Sciatic nerve (tissue), 2 donors: ENCODE measurements around the gene NPPA. TPM values are rescaled to one million over a fixed set of nuclear protein-coding genes. Genes with fewer than 3 reads are reported as not detected.

ENCODE experiments used
- ATAC-seq: fragments of 200-7000 bp; cut with Tn5 transposase; one replicate; pipeline ENCODE4 v1.9.1; 2020; ENCODE audit warnings: mild to moderate bottlenecking, moderate library complexity
- DNase-seq: peaks from one replicate; pipeline ENCODE4 v3.0.0-alpha.2; 2020; ENCODE audit warnings: low spot score
- intact Hi-C: fragments of 100-400 bp; cut with DNase I; formaldehyde crosslinking; loops from one replicate; pipeline ENCODE4 v1.14.2; 2022
- total RNA-seq: library from RNA; stranded (reverse); fragmentation: NEBNext Ultra II Directional; extraction: Animal tissue kit (Norgen Biotek cat#: 25700); gene quantifications from one replicate; pipeline ENCODE4 v1.2.1, GENCODE V29; 2021
- donor health status: DM: no; HTN: no; CAD: no.
- donor health status: DM: no; HTN: no; CAD: no.

The NPPA gene
- total RNA-seq, 1 donor from 2014 or later: 0.45 TPM

DNA sequence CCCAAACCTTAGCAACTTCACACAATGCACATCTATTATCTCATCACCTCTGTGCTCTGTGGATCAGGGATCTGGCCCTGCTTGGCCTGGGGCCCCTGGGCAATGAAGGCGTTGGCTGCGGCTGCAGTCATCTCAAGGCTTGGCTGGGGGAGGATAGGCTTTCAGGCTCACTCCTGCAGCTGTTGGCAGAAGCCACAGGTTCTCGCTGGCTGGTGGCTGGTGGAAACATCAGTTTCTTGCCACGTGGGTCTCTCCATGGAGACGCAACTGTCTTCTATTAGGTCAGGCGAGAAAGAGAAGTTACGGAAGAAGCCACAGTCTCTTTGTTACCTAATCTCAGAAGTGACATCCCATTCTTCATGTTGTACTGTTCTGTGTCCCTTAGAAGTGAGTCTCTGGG lies 3.6 kb upstream of the NPPA start:
- intact Hi-C loops: no loop called here
- no peak for ATAC-seq
- DNase-seq: no peak

DNA sequence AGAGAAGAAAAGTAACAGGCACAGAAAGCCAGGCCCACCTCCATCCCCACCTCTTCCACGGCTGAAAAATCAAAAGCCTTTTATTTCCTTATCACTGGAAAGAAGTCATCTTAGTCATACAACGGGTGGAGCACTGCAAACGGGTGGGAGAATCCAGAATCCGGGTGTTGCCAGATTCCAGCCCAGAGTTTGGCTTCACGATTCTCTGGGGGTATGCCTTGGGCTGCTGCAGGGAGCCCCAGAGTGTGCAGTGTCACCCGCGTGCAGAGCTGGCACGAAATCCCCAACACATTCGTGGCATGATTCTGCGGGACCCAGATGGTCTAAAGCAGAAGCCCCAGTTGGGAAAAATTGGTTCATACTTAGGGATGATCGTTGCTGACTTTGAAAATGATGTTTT lies 2.6 kb upstream of the NPPA start:
- ATAC-seq (no peak), DNase-seq (no peak)
- intact Hi-C loops: no loop called here

DNA sequence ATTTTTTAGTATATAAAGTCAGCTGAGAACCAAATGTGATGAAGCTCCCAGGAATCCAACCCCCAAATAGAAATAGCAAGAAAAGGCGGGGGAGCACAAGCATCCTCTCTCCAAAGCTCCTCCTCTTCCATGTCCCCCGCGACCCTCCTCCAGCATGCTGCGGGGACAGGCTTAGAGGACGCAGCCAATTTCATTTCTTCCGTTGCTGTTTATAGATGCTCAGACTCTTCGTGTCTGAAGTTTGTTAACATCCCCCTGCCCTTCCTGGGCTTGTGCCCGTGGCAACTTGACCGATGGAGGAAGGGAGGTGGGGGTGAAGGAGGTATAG lies 754 bp upstream of the NPPA start:
- DNase-seq: no peak
- intact Hi-C loops: no loop called here
- ATAC-seq: no peak

DNA sequence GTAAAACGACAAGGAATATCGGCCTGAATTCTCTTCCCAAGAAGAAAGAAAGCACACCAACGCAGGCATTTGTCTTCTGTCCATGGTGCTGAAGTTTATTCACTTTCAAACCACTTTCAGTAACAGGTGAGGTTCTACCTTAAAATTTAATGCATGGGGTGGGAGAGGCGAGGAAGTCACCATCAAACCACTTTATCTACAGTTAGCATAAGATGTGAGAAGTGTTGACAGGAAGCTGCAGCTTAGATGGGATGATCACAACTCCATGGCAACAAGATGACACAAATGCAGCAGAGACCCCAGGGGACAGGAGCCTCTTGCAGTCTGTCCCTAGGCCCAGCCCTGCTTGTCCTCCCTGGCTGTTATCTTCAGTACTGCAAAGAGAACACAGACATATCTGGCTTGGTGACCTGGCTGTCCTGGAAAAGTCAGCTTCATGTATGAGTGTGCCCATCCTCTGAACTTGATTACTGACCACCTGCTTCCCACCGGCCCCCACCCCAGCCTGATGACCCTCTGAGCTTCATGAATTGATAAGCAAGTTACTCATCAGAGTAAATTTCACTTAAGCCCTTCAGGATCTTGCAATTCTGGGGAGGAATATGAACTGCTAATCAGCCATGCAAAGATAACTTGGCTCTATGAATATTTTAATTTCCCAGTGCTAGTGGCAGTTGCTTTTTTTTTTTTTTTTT lies 1.8 kb downstream of the NPPA start:
- intact Hi-C loops: no loop called here
- DNase-seq: no peak
- no peak for ATAC-seq

- no peak for DNase-seq
- ATAC-seq: no peak
- intact Hi-C loops: no loop called here
These were observed 5.2 kb downstream of the NPPA start for GRCh38 chr1:11842154-11843041.

- intact Hi-C loops: no loop called here
- no peak for ATAC-seq
These were observed 6.1 kb downstream of the NPPA start for GRCh38 chr1:11841245-11842153.

DNA sequence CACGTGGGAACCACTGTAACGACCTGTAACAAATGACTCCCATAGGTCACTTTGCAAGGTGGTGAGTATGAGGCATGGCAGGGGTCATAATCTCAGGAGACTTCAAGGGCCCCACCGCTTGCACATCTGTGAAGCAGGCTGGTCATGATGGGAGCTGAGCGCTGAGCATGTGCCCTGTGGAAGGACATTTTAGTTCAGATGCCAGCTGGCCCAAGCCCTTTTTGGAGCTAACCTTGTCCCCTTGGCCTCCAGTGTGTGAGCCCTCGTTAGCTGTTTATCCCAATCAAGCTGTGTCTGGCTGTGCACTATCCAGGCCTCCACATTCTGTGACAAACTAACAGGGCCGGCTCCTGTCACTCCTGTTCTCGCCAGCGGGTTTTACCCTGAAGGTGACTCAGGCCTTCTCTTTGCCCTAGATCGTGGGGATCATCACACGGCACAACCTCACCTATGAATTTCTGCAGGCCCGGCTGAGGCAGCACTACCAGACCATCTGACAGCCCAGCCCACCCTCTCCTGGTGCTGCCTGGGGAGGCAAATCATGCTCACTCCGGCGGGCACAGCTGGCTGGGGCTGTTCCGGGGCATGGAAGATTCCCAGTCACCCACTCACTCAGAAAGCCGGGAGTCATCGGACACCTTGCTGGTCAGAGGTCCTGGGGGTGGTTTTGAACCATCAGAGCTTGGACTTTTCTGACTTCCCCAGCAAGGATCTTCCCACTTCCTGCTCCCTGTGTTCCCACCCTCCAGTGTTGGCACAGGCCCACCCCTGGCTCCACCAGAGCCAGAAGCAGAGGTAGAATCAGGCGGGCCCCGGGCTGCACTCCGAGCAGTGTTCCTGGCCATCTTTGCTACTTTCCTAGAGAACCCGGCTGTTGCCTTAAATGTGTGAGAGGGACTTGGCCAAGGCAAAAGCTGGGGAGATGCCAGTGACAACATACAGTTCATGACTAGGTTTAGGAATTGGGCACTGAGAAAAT lies 7.6 kb downstream of the NPPA start:
- intact Hi-C loops: loop anchor here (5.0 to 10.0 kb wide), 2 partner anchors 67 to 125 kb away; no protein-coding TSS in a partner anchor
- no peak for DNase-seq
- no peak for ATAC-seq

More at GRCh38 chr1:11841245-11842153, 6.1 kb downstream of the NPPA start:
- DNase-seq: no peak

GRCh38 chr1:11838349-11839272 lies 9.0 kb downstream of the NPPA start:
- DNase-seq: peak; percentile 87
- ATAC-seq: peak; percentile 87
- intact Hi-C loops: loop anchor here (5.0 to 10.0 kb wide), 2 partner anchors 69 to 126 kb away; no protein-coding TSS in a partner anchor

GRCh38 chr1:11837767-11838348 lies 9.7 kb downstream of the NPPA start:
- no peak for ATAC-seq
- intact Hi-C loops: loop anchor here (5.0 to 10.0 kb wide), 2 partner anchors 69 to 127 kb away; no protein-coding TSS in a partner anchor
- no peak for DNase-seq

GRCh38 chr1:11836955-11837766 lies 10.4 kb downstream of the NPPA start:
- ATAC-seq: no peak
- intact Hi-C loops: loop anchor here (5.0 to 10.0 kb wide), 2 partner anchors 70 to 128 kb away; no protein-coding TSS in a partner anchor
- DNase-seq: no peak

DNA sequence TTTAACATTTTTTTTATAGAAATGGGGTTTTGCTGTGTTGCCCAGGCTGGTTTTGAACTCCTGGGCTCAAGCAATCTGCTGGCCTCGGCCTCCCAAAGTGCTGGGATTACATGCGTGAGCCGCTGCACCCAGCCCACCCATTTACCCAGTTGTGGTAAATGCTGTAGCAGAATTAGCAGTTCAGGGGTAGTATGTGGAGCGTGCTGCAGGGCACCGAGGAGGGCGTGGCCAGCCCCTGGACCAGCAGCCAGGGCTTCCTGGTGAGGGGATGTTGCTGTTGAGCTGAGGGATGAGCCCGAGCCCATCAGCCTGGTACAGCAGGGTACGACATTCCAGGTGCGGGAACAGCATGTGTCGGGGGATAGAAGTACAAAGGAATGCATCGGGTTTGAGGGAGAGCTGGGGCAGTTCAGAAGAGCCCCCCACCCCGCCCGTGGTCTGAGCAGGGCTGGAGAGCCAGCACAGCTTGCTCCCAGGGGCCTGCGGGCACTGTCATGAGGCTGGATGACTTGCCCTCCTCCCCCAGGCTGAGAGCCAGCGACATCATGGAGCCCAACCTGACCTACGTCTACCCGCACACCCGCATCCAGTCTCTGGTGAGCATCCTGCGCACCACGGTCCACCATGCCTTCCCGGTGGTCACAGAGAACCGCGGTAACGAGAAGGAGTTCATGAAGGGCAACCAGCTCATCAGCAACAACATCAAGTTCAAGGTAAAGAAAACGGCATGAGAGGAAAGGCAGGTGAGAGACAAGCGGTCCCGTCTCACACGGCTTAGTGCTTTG lies 11.9 kb downstream of the NPPA start:
- ATAC-seq (no peak), DNase-seq (no peak)
- intact Hi-C loops: loop anchor here (5.0 to 10.0 kb wide), 2 partner anchors 72 to 129 kb away; no protein-coding TSS in a partner anchor

DNA sequence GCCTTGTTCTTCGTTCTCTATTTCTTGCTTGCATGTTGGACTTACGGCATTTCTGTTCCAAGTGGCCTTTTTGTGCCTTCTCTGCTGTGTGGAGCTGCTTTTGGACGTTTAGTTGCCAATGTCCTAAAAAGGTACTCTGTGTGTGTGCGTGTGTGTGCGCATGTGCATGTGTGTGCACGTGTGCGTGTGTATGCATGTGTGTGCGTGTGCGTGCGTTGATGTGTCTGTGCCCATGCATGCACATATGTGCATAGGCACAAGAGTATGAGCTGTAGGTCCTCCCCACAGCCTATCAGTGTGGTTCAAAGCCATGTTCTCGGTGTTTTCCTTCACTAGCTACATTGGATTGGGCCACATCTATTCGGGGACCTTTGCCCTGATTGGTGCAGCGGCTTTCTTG lies 13.7 kb downstream of the NPPA start:
- no peak for DNase-seq
- intact Hi-C loops: loop anchor here (10.0 kb wide), 1 partner anchor 131 kb away; no protein-coding TSS in a partner anchor
- no peak for ATAC-seq

GRCh38 chr1:11833497-11833896 lies 14.1 kb downstream of the NPPA start:
- intact Hi-C loops: loop anchor here (10.0 kb wide), 1 partner anchor 131 kb away; no protein-coding TSS in a partner anchor
- ATAC-seq (no peak), DNase-seq (no peak)

- DNase-seq: no peak
- ATAC-seq: no peak
- intact Hi-C loops: loop anchor here (10.0 kb wide), 1 partner anchor 133 kb away; no protein-coding TSS in a partner anchor
These were observed 15.4 kb downstream of the NPPA start for GRCh38 chr1:11831945-11832725.
